HepG2 (cell line): ENCODE results near the gene TNP1. TPM values are rescaled to one million over a fixed set of nuclear protein-coding genes. Genes with fewer than 3 reads are reported as not detected.

Experiments
- NFE2 ChIP-seq: sonication (generic); formaldehyde crosslinking; IDR thresholded peaks from 2 replicates; pipeline ENCODE4 v1.4.0; 2020; ENCODE audit warnings: missing genetic modification reagents
- NFE2L2 ChIP-seq: fragments of 150-350 bp; IDR thresholded peaks from 2 replicates; pipeline ENCODE4 v1.6.1; 2014; ENCODE audit warnings: low read length
- SIN3B ChIP-seq: fragments of 150-350 bp; IDR thresholded peaks from 2 replicates; pipeline ENCODE4 v1.6.1; 2014; ENCODE audit warnings: low read length
- SMC3 ChIP-seq: IDR thresholded peaks from 2 replicates; pipeline ENCODE4 v1.6.1; 2011; ENCODE audit warnings: low read length, improper control_type of control experiment
- TOPORS ChIP-seq: sonication (generic); formaldehyde crosslinking; IDR thresholded peaks from 2 replicates; pipeline ENCODE4 v1.8.0; 2023; ENCODE audit warnings: mild to moderate bottlenecking, missing genetic modification reagents
- ZFP36L2 ChIP-seq: sonication (generic); formaldehyde crosslinking; IDR thresholded peaks from 2 replicates; pipeline ENCODE4 v1.4.0; 2020; ENCODE audit warnings: missing genetic modification reagents
- polyA plus RNA-seq, 8 experiments: library from polyadenylated mRNA; depleted of rRNA in 3 of 8; stranded (reverse) in 7 of 8; unstranded in 1 of 8; fragments of >200 nt; fragmentation: Illumina TruSeq in 4 of 8; extraction: Trizol in 4 of 8; gene quantifications; 2 replicates each; pipeline versions ENCODE4 v1.2.1 to v1.2.3, GENCODE V29; 2011 to 2016; ENCODE audit warnings: low read depth in 4 of 8, missing spikeins in 1 of 8, mixed read lengths in 1 of 8; ENCODE audit not compliant: insufficient read depth in 1 of 8
- total RNA-seq, 5 experiments: library from RNA; depleted of rRNA; stranded (reverse); fragments of >200 nt; fragmentation: Illumina TruSeq; extraction: Trizol; gene quantifications; 2 replicates each; pipeline ENCODE4 v1.2.3, GENCODE V29; 2016; ENCODE audit warnings: low read depth in 1 of 5
- TF ChIP-seq, protein P1 (sequence below): sonication (generic); formaldehyde crosslinking; conservative IDR thresholded peaks from 2 replicates; pipeline ENCODE4 v1.4.0; 2020; ENCODE audit warnings: mild to moderate bottlenecking, missing genetic modification reagents, moderate library complexity
- TF ChIP-seq, protein P2 (sequence below): sonication (generic); formaldehyde crosslinking; conservative IDR thresholded peaks from 2 replicates; pipeline ENCODE4 v1.8.0; 2022; ENCODE audit warnings: low read depth, missing genetic modification reagents
- TF ChIP-seq, protein P3 (sequence below): sonication (generic); formaldehyde crosslinking; IDR thresholded peaks from 2 replicates; pipeline ENCODE4 v1.5.1; 2020; ENCODE audit warnings: mild to moderate bottlenecking, missing genetic modification reagents, borderline replicate concordance
- TF ChIP-seq, protein P4 (sequence below): sonication (generic); formaldehyde crosslinking; conservative IDR thresholded peaks from 2 replicates; pipeline ENCODE4 v1.4.0; 2020; ENCODE audit warnings: missing genetic modification reagents
- TF ChIP-seq, protein P5 (sequence below): sonication (generic); formaldehyde crosslinking; IDR thresholded peaks from 2 replicates; pipeline ENCODE4 v1.5.0; 2020; ENCODE audit warnings: mild to moderate bottlenecking, missing genetic modification reagents, moderate library complexity

The TNP1 gene
- total and polyA plus RNA-seq, 2 of the 13 experiments (the other 11 are each of a cell fraction or from before 2014, with no cell fraction given), result not detected

DNA sequence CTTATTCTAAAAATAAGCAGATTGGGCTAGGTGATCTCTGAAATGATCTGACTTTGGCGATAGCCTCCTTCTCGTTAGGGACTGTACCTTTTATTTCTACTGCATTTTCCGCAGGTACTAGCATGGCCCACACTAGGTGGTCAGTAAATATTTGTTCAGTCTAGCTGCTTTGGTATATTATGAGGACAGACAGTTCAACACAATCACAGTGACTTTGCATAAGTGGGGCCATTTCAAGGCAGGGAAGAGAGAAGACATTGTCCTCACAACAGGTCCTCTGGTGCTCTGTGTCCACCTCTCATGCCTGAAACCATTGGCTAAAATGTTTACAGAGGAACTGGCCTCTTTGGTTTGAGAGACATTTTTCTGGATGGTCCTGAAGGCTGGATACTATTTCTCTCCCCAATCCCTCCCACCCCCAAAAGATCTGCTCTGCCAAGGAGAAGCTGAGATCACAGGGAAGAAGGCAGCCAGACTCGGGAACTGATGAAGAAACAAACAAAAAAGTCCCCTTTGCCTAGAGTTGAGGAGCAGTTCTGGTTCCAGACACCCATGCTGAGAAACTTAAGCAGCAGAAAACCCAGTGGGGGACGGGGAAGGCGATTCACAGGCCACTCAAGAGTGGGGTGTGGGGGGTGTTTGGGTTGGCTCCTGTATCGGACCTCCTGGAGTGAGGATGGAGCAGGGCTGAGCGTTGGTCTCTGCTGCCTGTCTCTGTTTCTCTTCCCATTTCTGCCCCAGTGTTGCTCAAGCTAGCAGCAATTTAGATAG, 2.9 kb upstream of the TNP1 start (continued):
- TF ChIP-seq, protein P1, sequence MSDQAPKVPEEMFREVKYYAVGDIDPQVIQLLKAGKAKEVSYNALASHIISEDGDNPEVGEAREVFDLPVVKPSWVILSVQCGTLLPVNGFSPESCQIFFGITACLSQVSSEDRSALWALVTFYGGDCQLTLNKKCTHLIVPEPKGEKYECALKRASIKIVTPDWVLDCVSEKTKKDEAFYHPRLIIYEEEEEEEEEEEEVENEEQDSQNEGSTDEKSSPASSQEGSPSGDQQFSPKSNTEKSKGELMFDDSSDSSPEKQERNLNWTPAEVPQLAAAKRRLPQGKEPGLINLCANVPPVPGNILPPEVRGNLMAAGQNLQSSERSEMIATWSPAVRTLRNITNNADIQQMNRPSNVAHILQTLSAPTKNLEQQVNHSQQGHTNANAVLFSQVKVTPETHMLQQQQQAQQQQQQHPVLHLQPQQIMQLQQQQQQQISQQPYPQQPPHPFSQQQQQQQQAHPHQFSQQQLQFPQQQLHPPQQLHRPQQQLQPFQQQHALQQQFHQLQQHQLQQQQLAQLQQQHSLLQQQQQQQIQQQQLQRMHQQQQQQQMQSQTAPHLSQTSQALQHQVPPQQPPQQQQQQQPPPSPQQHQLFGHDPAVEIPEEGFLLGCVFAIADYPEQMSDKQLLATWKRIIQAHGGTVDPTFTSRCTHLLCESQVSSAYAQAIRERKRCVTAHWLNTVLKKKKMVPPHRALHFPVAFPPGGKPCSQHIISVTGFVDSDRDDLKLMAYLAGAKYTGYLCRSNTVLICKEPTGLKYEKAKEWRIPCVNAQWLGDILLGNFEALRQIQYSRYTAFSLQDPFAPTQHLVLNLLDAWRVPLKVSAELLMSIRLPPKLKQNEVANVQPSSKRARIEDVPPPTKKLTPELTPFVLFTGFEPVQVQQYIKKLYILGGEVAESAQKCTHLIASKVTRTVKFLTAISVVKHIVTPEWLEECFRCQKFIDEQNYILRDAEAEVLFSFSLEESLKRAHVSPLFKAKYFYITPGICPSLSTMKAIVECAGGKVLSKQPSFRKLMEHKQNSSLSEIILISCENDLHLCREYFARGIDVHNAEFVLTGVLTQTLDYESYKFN (CRISPR knock-in tag), result peak; percentile 65
- TF ChIP-seq ZFP36L2 (CRISPR knock-in tag) (no peak), SMC3 (no peak), TOPORS (CRISPR knock-in tag) (no peak), NFE2 (CRISPR knock-in tag) (peak; percentile 48; the same call in 1 of the 2 replicates), SIN3B (no peak), NFE2L2 (peak; percentile 78; the same call in 1 of the 2 replicates)
- TF ChIP-seq, protein P2, sequence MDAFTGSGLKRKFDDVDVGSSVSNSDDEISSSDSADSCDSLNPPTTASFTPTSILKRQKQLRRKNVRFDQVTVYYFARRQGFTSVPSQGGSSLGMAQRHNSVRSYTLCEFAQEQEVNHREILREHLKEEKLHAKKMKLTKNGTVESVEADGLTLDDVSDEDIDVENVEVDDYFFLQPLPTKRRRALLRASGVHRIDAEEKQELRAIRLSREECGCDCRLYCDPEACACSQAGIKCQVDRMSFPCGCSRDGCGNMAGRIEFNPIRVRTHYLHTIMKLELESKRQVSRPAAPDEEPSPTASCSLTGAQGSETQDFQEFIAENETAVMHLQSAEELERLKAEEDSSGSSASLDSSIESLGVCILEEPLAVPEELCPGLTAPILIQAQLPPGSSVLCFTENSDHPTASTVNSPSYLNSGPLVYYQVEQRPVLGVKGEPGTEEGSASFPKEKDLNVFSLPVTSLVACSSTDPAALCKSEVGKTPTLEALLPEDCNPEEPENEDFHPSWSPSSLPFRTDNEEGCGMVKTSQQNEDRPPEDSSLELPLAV, result no peak
- TF ChIP-seq, protein P3, sequence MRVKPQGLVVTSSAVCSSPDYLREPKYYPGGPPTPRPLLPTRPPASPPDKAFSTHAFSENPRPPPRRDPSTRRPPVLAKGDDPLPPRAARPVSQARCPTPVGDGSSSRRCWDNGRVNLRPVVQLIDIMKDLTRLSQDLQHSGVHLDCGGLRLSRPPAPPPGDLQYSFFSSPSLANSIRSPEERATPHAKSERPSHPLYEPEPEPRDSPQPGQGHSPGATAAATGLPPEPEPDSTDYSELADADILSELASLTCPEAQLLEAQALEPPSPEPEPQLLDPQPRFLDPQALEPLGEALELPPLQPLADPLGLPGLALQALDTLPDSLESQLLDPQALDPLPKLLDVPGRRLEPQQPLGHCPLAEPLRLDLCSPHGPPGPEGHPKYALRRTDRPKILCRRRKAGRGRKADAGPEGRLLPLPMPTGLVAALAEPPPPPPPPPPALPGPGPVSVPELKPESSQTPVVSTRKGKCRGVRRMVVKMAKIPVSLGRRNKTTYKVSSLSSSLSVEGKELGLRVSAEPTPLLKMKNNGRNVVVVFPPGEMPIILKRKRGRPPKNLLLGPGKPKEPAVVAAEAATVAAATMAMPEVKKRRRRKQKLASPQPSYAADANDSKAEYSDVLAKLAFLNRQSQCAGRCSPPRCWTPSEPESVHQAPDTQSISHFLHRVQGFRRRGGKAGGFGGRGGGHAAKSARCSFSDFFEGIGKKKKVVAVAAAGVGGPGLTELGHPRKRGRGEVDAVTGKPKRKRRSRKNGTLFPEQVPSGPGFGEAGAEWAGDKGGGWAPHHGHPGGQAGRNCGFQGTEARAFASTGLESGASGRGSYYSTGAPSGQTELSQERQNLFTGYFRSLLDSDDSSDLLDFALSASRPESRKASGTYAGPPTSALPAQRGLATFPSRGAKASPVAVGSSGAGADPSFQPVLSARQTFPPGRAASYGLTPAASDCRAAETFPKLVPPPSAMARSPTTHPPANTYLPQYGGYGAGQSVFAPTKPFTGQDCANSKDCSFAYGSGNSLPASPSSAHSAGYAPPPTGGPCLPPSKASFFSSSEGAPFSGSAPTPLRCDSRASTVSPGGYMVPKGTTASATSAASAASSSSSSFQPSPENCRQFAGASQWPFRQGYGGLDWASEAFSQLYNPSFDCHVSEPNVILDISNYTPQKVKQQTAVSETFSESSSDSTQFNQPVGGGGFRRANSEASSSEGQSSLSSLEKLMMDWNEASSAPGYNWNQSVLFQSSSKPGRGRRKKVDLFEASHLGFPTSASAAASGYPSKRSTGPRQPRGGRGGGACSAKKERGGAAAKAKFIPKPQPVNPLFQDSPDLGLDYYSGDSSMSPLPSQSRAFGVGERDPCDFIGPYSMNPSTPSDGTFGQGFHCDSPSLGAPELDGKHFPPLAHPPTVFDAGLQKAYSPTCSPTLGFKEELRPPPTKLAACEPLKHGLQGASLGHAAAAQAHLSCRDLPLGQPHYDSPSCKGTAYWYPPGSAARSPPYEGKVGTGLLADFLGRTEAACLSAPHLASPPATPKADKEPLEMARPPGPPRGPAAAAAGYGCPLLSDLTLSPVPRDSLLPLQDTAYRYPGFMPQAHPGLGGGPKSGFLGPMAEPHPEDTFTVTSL (CRISPR knock-in tag), result peak; percentile 74; the same call in 1 of the 2 replicates
- TF ChIP-seq, protein P4, sequence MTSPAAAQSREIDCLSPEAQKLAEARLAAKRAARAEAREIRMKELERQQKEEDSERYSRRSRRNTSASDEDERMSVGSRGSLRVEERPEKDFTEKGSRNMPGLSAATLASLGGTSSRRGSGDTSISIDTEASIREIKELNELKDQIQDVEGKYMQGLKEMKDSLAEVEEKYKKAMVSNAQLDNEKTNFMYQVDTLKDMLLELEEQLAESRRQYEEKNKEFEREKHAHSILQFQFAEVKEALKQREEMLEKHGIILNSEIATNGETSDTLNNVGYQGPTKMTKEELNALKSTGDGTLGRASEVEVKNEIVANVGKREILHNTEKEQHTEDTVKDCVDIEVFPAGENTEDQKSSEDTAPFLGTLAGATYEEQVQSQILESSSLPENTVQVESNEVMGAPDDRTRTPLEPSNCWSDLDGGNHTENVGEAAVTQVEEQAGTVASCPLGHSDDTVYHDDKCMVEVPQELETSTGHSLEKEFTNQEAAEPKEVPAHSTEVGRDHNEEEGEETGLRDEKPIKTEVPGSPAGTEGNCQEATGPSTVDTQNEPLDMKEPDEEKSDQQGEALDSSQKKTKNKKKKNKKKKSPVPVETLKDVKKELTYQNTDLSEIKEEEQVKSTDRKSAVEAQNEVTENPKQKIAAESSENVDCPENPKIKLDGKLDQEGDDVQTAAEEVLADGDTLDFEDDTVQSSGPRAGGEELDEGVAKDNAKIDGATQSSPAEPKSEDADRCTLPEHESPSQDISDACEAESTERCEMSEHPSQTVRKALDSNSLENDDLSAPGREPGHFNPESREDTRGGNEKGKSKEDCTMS (CRISPR knock-in tag), result no peak
- TF ChIP-seq, protein P5, sequence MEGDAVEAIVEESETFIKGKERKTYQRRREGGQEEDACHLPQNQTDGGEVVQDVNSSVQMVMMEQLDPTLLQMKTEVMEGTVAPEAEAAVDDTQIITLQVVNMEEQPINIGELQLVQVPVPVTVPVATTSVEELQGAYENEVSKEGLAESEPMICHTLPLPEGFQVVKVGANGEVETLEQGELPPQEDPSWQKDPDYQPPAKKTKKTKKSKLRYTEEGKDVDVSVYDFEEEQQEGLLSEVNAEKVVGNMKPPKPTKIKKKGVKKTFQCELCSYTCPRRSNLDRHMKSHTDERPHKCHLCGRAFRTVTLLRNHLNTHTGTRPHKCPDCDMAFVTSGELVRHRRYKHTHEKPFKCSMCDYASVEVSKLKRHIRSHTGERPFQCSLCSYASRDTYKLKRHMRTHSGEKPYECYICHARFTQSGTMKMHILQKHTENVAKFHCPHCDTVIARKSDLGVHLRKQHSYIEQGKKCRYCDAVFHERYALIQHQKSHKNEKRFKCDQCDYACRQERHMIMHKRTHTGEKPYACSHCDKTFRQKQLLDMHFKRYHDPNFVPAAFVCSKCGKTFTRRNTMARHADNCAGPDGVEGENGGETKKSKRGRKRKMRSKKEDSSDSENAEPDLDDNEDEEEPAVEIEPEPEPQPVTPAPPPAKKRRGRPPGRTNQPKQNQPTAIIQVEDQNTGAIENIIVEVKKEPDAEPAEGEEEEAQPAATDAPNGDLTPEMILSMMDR (CRISPR knock-in tag), result no peak
